Smooth muscle cell (in vitro differentiated cells): ENCODE data around the gene RNF225. TPM values are rescaled to one million over a fixed set of nuclear protein-coding genes. Genes with fewer than 3 reads are reported as not detected.

Source experiments
- DNase-seq: peaks from one replicate; lab custom pipeline; 2025; ENCODE audit not compliant: unreplicated experiment; lab: John Stamatoyannopoulos, UW
- H2AFZ ChIP-seq: fragments of 200-600 bp; sonication (generic); 2 replicates; pipeline ENCODE4 v1.6.0; 2016; ENCODE audit warnings: antibody characterized with exemption, low read depth, mild to moderate bottlenecking
- H3F3A ChIP-seq: fragments of 200-600 bp; sonication (generic); 2 replicates; pipeline ENCODE4 v1.6.0; 2017; ENCODE audit warnings: antibody characterized with exemption, low read depth
- H3K27ac ChIP-seq: fragments of 200-600 bp; sonication (generic); 2 replicates; pipeline ENCODE4 v1.5.1; 2016; ENCODE audit warnings: low read depth, mild to moderate bottlenecking
- H3K27me3 ChIP-seq: fragments of 200-600 bp; sonication (generic); 2 replicates; pipeline ENCODE4 v1.6.1; 2016; ENCODE audit warnings: low read depth, mild to moderate bottlenecking
- H3K36me3 ChIP-seq: fragments of 200-600 bp; sonication (generic); 2 replicates; pipeline ENCODE4 v1.5.1; 2016; ENCODE audit warnings: low read depth
- H3K4me1 ChIP-seq: fragments of 200-600 bp; sonication (generic); 2 replicates; pipeline ENCODE4 v1.5.1; 2016; ENCODE audit warnings: low read depth
- H3K4me2 ChIP-seq: fragments of 200-600 bp; sonication (generic); 2 replicates; pipeline ENCODE4 v1.6.0; 2016; ENCODE audit warnings: mild to moderate bottlenecking
- H3K4me3 ChIP-seq: fragments of 200-600 bp; sonication (generic); 2 replicates; pipeline ENCODE4 v1.5.1; 2016; ENCODE audit warnings: mild to moderate bottlenecking
- H3K79me2 ChIP-seq: fragments of 200-600 bp; sonication (generic); 2 replicates; pipeline ENCODE4 v1.6.0; 2016; ENCODE audit warnings: low read depth, mild to moderate bottlenecking
- H3K9ac ChIP-seq: fragments of 200-600 bp; sonication (generic); 2 replicates; pipeline ENCODE4 v1.6.0; 2016; ENCODE audit warnings: low read depth
- H3K9me3 ChIP-seq: fragments of 200-600 bp; sonication (generic); replicated peaks from 2 replicates; pipeline ENCODE4 v1.5.1; 2016; ENCODE audit warnings: low read depth
- H4K20me1 ChIP-seq: fragments of 200-600 bp; sonication (generic); 2 replicates; pipeline ENCODE4 v1.6.0; 2016; ENCODE audit warnings: low read depth
- CTCF ChIP-seq: fragments of 200-600 bp; sonication (generic); IDR thresholded peaks from 2 replicates; pipeline ENCODE4 v1.5.1; 2017; ENCODE audit warnings: borderline replicate concordance, mild to moderate bottlenecking, antibody characterized with exemption; ENCODE audit not compliant: insufficient read depth, poor library complexity, severe bottlenecking
- WGBS: methylation state at CpG from one replicate; pipeline ENCODE4 v1.1.7; 2016; ENCODE audit warnings: low lambda C conversion rate; 5-methylcytosine and 5-hydroxymethylcytosine counted together
- polyA plus RNA-seq: library from polyadenylated mRNA; unstranded; fragments of >200 nt; fragmentation: Nextera tagmentation; extraction: Ambion mirVana; gene quantifications from 2 replicates; pipeline ENCODE4 v1.2.1, GENCODE V29; 2016
- total RNA-seq: library from RNA; depleted of rRNA; stranded (reverse); fragments of >200 nt; gene quantifications from 2 replicates; pipeline ENCODE4 v1.2.3, GENCODE V29; 2014

RNF225 gene
- total and polyA plus RNA-seq, 2 experiments from 2014 or later: 0.96 TPM; not detected in 1

- no peak overlapping the region for H3K4me2 ChIP-seq
- peaks cover 6% of the 10 kb centered on the region for H3K79me2 ChIP-seq
- H3K27me3 ChIP-seq: no peaks in the 10 kb centered on the region
- DNase-seq: no peak
- no peak overlapping the region for H3K9ac ChIP-seq
- no peak overlapping the region for H3K27ac ChIP-seq
- H3K36me3 ChIP-seq: no peaks in the 10 kb centered on the region
- 79% methylated on average over 7 of the region's 7 CpGs for WGBS
- no peak overlapping the region for H2AFZ ChIP-seq
- TF ChIP-seq CTCF: no peak
- H4K20me1 ChIP-seq: peaks cover 25% of the 10 kb centered on the region
- H3F3A ChIP-seq: peaks cover 4% of the 10 kb centered on the region
- no peaks in the 10 kb centered on the region for H3K9me3 ChIP-seq
- no peak overlapping the region for H3K4me3 ChIP-seq
- peaks cover 13% of the 10 kb centered on the region for H3K4me1 ChIP-seq
Observed at GRCh38 chr19:58397533-58398037, 2.1 kb downstream of the RNF225 start.

- Histone ChIP-seq H3K4me3 (no peak overlapping the region), H3K9ac (no peak overlapping the region), H3K27ac (no peak overlapping the region), H3K79me2 (peaks cover 6% of the 10 kb centered on the region), H3K27me3 (no peaks in the 10 kb centered on the region), H4K20me1 (peaks cover 19% of the 10 kb centered on the region), H3K4me1 (peaks cover 13% of the 10 kb centered on the region), H3K36me3 (no peaks in the 10 kb centered on the region), H3F3A (no peaks in the 10 kb centered on the region), H3K4me2 (no peak overlapping the region), H2AFZ (no peak overlapping the region), H3K9me3 (no peaks in the 10 kb centered on the region)
- no peak for DNase-seq
- WGBS: 97% methylated on average over 4 of the region's 4 CpGs
- no peak for TF ChIP-seq CTCF
Observed at GRCh38 chr19:58398087-58398486, 2.6 kb downstream of the RNF225 start.

- no peak for DNase-seq
- Histone ChIP-seq H3K4me2 (no peak overlapping the region), H3K36me3 (no peaks in the 10 kb centered on the region), H3K9me3 (no peaks in the 10 kb centered on the region), H3K4me1 (peaks cover 13% of the 10 kb centered on the region), H3K79me2 (peaks cover 6% of the 10 kb centered on the region), H3K9ac (no peak overlapping the region), H3F3A (no peaks in the 10 kb centered on the region), H3K27ac (no peak overlapping the region), H4K20me1 (peaks cover 15% of the 10 kb centered on the region), H3K4me3 (no peak overlapping the region), H3K27me3 (no peaks in the 10 kb centered on the region), H2AFZ (no peak overlapping the region)
- 94% methylated on average over 6 of the region's 6 CpGs for WGBS
- no peak for TF ChIP-seq CTCF
Observed at GRCh38 chr19:58398545-58398944, 3.1 kb downstream of the RNF225 start.

- WGBS: 100% methylated on average over 3 of the region's 3 CpGs
Observed at GRCh38 chr19:58399903-58400302, 4.4 kb downstream of the RNF225 start.

More at GRCh38 chr19:58399903-58400302, 4.4 kb downstream of the RNF225 start:
- Histone ChIP-seq H4K20me1 (peaks cover 1% of the 10 kb centered on the region), H3K36me3 (no peaks in the 10 kb centered on the region), H3K4me3 (no peak overlapping the region), H3K79me2 (peaks cover 6% of the 10 kb centered on the region), H3K27ac (no peak overlapping the region), H3K27me3 (no peaks in the 10 kb centered on the region), H3K9me3 (no peaks in the 10 kb centered on the region), H3K9ac (no peak overlapping the region), H3K4me2 (peak overlapping the region; percentile 92), H2AFZ (no peak overlapping the region), H3F3A (no peaks in the 10 kb centered on the region), H3K4me1 (peaks cover 13% of the 10 kb centered on the region)
- no peak for DNase-seq
- TF ChIP-seq CTCF: no peak
